ENCODE results near the gene AUTS2.

GRCh38 chr7:70313687-70314086 lies 715.4 kb downstream of the AUTS2 start:
- TF ChIP-seq CTCF (IDR thresholded peaks at IDR 0.05) (no peak), TEAD1 (CRISPR knock-in tag; IDR thresholded peaks at IDR 0.05) (no peak), SMAD3 (CRISPR knock-in tag; IDR thresholded peaks at IDR 0.05; ENCODE audit: borderline replicate concordance) (no peak), ZNF416 (CRISPR knock-in tag; IDR thresholded peaks at IDR 0.05) (no peak), KAT7 (CRISPR knock-in tag; IDR thresholded peaks at IDR 0.05; ENCODE audit: borderline replicate concordance) (no peak), AFF4 (CRISPR knock-in tag; IDR thresholded peaks at IDR 0.05; ENCODE audit: borderline replicate concordance) (no peak)
